NCI-H1694 treated with DMSO at 0.1 percent for 48 hours (cell line): ENCODE results near the gene SLC9A1.
A peak's percentile ranks its signal among the peaks of the same experiment; 100 is the strongest.

Source experiments
- DNase-seq: peaks from one replicate; lab custom pipeline; 2025; lab: John Stamatoyannopoulos, UW

SLC9A1 gene

DNA sequence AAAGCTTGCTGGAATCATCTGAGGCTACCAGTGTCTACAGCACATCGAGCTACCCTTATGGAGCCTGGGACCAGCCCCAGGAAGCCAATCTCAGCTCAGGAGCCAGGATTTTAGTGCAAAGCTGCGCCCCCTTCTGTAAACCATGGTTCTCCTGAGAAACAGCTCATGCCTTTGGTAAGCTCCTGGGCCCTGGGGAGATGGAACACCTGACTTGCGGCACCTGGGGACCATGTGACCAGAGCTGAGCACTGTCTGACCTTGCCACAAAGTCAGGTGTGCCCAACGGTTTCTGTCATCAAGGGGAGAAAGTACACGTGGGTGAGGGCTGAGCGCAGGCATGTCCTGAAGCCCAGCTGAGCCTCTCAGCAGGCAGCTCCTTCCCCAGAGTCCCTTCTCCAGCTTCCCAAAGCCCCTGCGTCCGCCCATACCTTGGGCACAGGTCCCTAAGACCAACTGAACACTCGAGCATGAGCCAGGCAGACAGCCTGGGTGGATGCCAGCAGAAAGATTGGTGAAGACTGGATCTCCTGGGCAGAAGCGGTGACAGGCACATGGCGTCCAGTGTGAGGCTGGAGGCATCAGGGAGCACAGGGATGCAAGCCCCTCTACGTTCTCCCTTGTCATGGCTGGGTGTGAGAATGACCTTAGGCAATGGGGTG, 84.4 kb downstream of the SLC9A1 start:
- DNase-seq, result peak; percentile 10

DNA sequence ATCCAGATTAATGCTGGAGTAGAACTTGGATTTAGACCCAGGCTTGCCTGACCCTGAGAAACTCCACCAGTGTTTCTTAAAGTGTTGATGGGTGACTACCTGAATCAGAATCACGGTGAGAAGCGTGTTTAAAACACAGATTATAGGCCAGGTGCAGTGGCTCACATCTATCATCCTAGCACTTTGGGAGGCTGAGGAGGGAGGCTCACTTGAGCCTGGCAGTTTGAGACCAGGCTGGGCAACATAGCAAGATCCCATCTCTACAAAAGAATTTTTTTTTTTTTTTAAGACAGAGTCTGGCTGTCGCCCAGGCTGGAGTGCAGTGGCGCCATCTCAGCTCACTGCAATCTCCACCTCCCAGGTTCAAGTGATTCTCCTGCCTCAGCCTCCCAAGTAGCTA, 86.0 kb downstream of the SLC9A1 start:
- no peak for DNase-seq

DNA sequence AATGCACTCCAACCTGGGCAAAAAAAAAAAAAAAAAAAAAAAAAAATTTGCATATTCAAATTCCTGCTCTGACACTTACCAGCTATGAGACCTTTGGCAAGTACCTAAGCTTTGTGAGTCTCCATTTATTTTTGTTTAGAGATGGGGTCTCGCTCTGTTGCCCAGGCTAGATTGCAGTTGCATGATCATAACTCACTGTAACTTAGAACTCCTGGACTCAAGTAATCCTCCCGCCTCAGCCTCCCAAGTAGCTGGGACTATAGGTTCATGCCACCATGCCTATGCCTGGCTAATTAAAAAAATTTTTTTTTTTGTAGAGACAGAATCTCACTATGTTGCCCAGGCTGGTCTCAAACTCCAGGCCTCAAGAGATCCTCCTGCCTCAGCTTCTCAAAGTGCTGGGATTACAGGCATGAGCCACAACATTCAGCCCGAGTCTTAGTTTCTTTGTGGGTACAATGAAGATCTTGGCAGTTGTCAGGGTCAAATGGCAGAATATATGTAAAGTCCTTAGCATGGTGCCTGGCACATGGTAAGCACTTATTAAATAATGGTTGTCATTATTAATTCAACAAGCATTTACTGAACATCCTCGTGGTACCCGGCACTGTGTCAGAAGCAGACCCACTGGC, 88.8 kb downstream of the SLC9A1 start:
- no peak for DNase-seq

DNA sequence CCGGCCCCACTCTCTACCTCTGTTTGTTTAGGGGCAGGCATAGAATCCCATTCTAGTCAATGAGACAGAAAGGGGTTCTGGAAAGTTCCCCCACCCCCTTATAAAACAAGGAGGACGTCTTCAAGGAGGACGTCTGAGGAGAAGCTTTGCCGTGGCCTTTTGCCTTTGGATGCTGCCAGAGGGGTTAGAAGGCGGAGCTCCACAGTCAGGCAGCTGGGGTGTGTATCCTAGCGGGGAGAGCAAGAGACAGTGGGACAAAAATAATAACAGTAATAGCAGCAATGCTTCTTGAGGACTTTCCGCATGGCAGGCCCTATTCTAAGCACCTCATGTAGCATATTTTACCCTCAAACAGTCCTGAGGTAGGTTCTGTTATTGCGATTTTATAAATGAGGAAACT, 94.0 kb downstream of the SLC9A1 start:
- DNase-seq, result no peak

DNA sequence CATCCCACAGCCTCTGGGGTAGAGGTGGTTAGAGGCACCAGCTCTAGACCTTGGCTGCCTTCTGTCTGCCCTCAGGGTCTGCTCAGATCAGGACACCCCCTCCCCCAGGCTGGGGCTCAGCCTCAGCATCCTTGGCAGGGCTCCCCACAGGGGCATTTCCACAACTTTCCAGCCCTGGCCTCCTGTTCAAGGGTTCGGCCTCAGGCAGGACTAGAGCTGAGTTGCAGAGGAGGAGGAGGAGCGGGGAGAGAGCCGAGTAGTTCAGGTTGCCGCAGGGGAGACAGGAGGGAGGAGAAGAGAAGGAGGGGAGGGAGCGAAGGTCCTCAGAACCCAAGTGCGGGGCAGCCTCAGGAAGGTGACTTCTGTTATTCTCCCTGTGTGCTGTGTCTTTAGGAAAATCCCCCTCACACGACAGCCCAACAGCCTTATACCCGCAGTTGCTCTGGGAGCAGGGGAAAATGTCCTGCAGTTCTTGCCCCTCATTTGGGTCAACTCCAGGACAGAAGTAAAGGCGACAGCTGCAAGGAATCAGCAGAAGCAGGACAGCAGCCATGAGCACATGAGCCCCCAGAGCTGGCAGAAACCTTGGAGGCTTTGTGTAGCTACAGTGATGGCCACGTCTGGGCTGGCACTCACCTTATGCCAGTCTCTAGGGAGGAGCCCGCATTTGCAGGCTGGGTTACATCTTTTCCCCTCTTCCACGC, 95.8 kb downstream of the SLC9A1 start:
- no peak for DNase-seq

DNA sequence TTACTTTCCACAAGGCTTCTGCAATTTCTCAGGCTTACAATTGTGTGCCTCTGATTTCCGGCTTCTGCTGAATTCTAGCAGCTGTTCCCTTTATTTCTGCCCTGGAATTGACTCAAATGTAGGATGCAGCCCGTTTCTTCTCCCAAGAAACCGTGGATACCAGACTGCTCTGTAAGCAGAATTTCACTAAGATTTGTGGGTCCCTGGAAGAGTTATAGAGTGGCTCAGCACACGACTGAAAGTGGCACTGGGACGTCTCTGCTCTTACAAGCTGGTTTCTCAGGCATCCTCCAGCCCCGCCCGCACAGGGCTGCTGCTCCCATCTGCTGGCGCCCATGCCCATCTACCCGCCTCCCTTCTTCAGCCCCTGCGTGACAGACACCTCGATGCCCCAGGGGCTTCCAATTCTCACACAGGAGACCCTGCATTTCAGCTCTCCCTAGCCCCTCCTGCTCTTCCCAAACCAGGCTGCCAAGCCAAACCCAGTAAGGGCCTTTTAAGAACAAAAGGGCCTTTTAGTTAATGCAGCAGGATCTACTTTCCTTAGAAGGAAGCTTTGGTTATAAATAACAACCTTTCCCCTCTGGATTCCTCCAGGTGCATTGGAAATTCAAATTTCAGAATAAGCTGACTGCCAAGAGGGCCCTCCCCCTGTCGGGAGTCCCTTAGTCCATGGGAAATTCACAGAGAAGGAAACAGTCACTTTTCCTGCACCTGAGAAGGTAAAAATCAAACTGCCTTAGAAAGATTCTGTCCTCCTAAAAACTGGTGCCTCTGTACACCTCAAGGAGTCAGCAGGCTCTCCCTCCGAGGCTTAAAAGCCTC, 96.9 kb downstream of the SLC9A1 start:
- DNase-seq, result peak; percentile 67

DNA sequence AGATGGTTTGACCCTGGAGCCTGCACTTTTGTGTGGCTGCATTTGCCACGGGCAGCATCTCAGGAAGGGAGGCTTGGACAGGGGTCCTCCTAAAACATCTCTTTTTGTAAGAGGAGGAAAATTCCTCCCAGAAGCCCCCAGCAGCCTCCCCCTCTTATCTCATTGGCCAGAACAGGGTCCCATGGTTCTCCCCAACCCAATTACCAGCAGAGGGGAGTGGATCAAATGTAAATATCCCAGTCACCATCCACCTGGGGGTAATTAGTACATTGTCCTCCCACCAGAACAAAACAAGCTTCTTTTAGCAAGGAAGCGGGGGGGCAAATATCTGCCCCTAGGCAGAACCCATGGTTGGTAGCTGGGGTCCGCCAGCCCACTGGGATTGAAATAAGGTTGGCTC, 97.5 kb downstream of the SLC9A1 start:
- peak; percentile 60 for DNase-seq

DNA sequence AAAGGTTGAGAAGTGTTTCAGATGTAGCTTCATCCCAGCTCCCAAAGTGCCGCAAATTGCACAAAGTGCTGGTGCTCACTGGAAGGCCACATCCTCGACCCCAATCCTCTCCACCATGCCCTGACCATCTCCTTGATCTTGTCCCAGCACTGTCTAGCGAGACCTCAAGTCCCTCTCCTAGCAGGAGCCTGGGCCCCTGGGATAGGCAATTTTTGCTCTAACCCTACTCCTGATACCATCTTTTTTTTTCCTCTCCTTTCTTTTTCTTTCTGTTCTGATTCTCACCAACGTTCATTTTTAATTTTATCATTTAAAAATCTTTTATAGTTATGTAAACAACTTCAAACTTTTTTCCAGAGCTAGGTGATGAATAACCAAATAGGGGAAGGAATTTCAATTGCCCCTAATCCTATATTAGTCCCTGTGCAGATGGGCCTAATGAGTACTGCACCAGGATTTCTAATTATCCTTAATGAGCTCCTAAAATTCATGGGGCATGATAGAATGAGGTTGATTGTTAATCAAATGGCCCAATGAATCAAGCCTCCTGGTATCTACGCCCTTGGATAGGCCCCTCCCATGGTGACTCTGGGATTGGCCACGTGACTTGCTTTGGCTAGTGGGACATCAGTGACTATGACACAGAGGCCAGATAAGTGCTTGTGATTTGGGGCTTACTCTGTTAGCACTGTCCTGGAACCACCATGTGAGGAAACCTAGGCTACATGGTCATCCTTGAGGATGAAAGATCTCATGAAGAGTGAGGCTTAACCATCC, 100.8 kb downstream of the SLC9A1 start:
- DNase-seq, result no peak

DNA sequence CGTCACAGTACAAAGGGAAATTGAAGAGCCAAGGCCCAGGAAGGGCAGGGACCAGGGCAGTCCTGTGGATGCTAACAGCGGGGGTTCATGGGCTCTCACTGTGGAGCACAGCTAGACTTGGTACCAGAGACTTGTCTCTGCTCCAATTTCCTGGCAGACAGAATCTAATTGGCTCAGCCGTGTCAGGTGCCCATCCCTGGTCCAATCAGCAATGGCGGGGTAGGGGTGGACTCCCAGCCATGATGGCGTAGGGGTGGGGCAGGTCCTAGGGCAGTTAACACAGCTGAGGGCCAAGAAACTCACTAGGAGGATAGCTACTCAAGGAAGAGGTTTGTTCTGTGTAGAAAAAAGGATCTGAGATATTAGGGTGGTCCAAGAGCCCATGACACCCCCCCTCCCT, 102.4 kb downstream of the SLC9A1 start:
- DNase-seq, result no peak

DNA sequence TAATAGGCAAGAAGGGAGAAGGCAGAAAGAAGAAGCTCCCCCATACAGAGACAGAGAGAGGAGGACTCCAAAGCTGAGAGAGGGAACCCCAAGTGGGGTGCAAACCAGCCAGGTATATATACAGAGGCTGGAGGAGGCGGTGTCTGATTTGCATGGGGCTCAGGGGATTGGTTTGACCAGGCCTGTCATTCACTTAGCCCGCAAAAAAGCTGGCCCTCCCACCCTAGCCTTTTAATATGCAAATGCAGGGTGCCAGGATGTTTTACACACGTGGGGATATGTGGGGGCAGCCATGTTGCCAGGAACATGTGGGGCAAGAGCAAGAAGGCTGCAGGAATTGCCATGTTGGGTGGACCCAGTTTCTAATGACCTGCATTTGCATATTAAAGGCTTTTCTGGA, 105.3 kb downstream of the SLC9A1 start:
- DNase-seq, result no peak

DNA sequence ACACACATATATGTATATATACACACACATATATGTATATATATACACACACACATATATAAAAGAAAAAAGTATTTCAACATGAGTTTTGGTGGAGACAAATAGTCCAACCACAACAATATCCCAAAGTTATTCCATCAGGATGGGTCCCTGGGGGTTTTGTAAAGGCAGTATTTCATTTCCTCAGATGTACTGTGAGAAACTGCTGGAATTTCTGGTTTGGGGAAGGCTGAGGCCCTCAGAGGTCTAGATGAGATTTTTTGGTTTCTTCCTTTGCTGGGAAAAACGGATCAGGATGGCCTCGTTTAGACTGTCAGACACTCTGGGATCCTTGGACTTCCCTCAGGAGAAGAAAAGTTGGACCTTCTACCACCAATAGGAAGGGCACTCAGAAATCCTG, 105.8 kb downstream of the SLC9A1 start:
- no peak for DNase-seq
